GM20431 (cell line): ENCODE data around the gene ENTPD5.
"Not testable (repeated sequence)": the region's sequence is repeated elsewhere in the genome, so short reads cannot be mapped to it uniquely, and the experiment has no call there.

ENCODE experiments used
- in situ Hi-C: fragments of 300-500 bp; cut with MseI, MboI; formaldehyde crosslinking; loops from one replicate; pipeline ENCODE4 v1.15.0; 2020; ENCODE audit warnings: low sequenced_read_pairs; ENCODE audit not compliant: unreplicated experiment

ENTPD5 gene

GRCh38 chr14:73949752-73950734 is 69.0 kb downstream of the ENTPD5 start, which contains the start of the genes COQ6 and FAM161B:
COQ6 (plus strand) TSS chr14:73950302; CDS start chr14:73950333, 31 bp downstream.
FAM161B (minus strand) TSS chr14:73950094; CDS start chr14:73950026, 68 bp downstream.
- in situ Hi-C loops = no loop called here

GRCh38 chr14:73945159-73945670 is 73.9 kb downstream of the ENTPD5 start:
- in situ Hi-C loops = no loop called here

- in situ Hi-C loops = no loop called here
These were observed 74.5 kb downstream of the ENTPD5 start for GRCh38 chr14:73944432-73945158.

- in situ Hi-C loops = no loop called here
These were observed 76.0 kb downstream of the ENTPD5 start for GRCh38 chr14:73943083-73943482.

- in situ Hi-C loops = no loop called here
These were observed 76.9 kb downstream of the ENTPD5 start for GRCh38 chr14:73942180-73942579.

- in situ Hi-C loops = no loop called here
These were observed 82.1 kb downstream of the ENTPD5 start for GRCh38 chr14:73937012-73937411.

GRCh38 chr14:73936548-73936947 is 82.5 kb downstream of the ENTPD5 start:
- in situ Hi-C loops = no loop called here

GRCh38 chr14:73935666-73936065 is 83.4 kb downstream of the ENTPD5 start:
- in situ Hi-C loops = no loop called here

GRCh38 chr14:73924337-73924736 is 94.8 kb downstream of the ENTPD5 start:
- in situ Hi-C loops = no loop called here

- in situ Hi-C loops = not testable (repeated sequence)
These were observed 99.6 kb downstream of the ENTPD5 start for GRCh38 chr14:73919457-73919856.

GRCh38 chr14:73916324-73916723 is 102.8 kb downstream of the ENTPD5 start:
- in situ Hi-C loops = no loop called here

- in situ Hi-C loops = no loop called here
These were observed 105.8 kb downstream of the ENTPD5 start for GRCh38 chr14:73913256-73913655.

GRCh38 chr14:73909681-73910080 is 109.4 kb downstream of the ENTPD5 start:
- in situ Hi-C loops = no loop called here
